ENCODE data around the gene SCAMP3.
"Not testable (repeated sequence)": the region's sequence is repeated elsewhere in the genome, so short reads cannot be mapped to it uniquely, and the experiment has no call there.

DNA sequence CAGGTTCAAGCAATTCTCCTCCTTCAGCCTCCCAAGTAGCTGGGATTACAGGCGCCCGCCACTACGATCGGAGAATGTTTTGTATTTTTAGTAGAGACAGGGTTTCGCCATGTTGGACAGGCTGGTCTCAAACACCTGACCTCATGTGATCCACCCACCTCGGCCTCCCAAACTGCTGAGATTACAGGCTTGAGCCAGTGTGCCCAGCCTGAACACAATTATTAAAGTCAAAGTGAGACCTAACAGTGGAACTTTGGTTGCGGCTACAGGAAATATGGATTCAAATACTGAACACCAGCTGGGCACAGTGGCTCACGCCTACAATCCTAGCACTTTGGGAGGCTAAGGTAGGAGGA is 36.8 kb downstream of the SCAMP3 start:
- not testable (repeated sequence) for TF ChIP-seq CTCF (conservative IDR thresholded peaks at IDR 0.05; ENCODE audit: low read depth, low read length); CEBPB (IDR thresholded peaks at IDR 0.05; ENCODE audit: low read depth, low read length); RAD21 (IDR thresholded peaks at IDR 0.05; ENCODE audit: low read length)
